IPS-20b (cell line): Measurements from ENCODE around the gene CCDC7.
"Not testable (repeated sequence)": the region's sequence is repeated elsewhere in the genome, so short reads cannot be mapped to it uniquely, and the experiment has no call there.

Experiments
- H3K27ac ChIP-seq: one replicate; pipeline ENCODE4 v1.5.1; 2013; ENCODE audit warnings: low read length
- H3K27me3 ChIP-seq: 2 replicates; pipeline ENCODE4 v1.6.1; 2013; ENCODE audit warnings: mild to moderate bottlenecking, low read length, inconsistent platforms; ENCODE audit not compliant: insufficient read depth
- H3K36me3 ChIP-seq: 2 replicates; pipeline ENCODE4 v1.6.1; 2013; ENCODE audit warnings: low read depth, mild to moderate bottlenecking, inconsistent platforms, low read length, moderate library complexity; ENCODE audit not compliant: insufficient read depth
- H3K4me1 ChIP-seq: 2 replicates; pipeline ENCODE4 v1.6.1; 2013; ENCODE audit warnings: mild to moderate bottlenecking, control low read depth, inconsistent platforms, low read length, moderate library complexity; ENCODE audit not compliant: insufficient read depth
- H3K4me3 ChIP-seq: 2 replicates; pipeline ENCODE4 v1.5.1; 2013; ENCODE audit warnings: mild to moderate bottlenecking, low read length, inconsistent platforms
- H3K9ac ChIP-seq: 2 replicates; pipeline ENCODE4 v1.6.1; 2013; ENCODE audit warnings: low read depth, mild to moderate bottlenecking, inconsistent platforms, low read length, moderate library complexity
- H3K9me3 ChIP-seq: 2 replicates; pipeline ENCODE4 v1.6.1; 2013; ENCODE audit warnings: mild to moderate bottlenecking, low read depth, low read length, inconsistent platforms; ENCODE audit not compliant: insufficient read depth

CCDC7 gene

DNA sequence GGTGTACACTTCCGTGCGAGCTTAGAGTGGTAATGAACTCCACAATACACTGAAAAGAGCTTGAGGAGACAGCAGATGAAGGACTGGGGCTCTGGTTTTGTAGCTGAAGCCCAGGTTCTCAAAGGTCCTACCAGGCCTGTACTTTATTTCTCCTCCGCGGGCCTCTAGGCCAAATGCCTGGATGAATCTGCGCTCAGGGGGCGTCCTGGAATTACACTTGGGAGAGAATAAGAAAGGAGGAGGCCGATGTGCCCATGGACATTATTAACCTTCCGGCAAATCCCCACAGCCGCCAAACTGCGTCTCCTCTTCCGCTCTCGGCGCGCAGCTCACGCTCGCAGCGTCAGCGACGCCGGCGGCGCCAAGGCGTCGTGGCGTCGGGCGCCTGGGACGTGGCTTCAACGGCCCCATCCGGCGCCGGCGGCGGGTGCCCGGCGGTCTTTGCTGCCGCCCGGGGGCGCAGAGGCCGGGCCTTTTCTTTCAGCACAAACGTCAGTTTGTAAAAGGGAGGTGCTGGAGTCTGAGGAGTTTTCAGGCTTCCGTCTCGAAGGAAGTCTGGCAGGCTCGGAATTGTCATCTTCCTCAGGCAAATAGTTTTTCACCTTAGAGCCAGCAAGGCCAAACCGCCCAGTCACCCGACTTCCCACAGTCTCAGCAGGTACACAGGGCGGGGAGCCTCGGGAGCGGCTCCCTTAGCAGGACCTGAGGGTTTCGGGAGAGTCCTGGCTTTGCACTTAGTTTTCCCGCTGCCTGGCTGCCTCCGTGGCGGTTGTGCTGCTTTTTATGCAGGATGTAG lies at the start of gene CCDC7:
TSS of gene CCDC7 (plus strand) at position 401 of the 796 bp plus-strand sequence. CDS start 5,503 bp downstream, outside the sequence.
- Histone ChIP-seq H3K36me3 (no peaks in the 10 kb centered on the region), H3K9me3 (no peaks in the 10 kb centered on the region), H3K27ac (peak within 1 kb of the TSS; percentile 26), H3K4me3 (peak within 1 kb of the TSS; percentile 92), H3K4me1 (no peaks in the 10 kb centered on the region), H3K9ac (peak within 1 kb of the TSS; percentile 91), H3K27me3 (no peaks in the 10 kb centered on the region; the same call in 1 of the 2 replicates)

DNA sequence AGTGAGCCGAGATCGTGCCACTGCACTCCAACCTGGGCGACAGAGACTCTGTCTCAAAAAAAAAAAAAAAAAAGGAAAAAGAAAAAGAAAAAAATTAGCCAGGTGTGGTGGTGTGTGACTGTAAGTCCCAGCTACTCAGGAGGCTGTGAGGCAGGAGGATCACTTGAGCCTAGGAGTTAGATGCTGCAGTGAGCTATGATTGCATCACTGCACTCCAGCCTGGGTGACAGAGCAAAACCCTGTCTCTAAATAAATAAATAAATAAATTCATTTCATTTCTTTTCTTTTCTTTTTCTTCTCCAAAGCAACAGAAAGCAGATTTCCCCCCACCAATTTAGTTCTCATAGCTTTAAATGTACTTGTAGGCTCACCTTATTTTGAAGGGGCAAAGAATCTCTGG lies 48.8 kb upstream of the CCDC7 start:
- H3K9ac ChIP-seq, H3K4me1 ChIP-seq, H3K27me3 ChIP-seq, H3K36me3 ChIP-seq, H3K9me3 ChIP-seq, H3K27ac ChIP-seq, H3K4me3 ChIP-seq: not testable (repeated sequence)

- H3K9ac ChIP-seq, H3K27me3 ChIP-seq, H3K27ac ChIP-seq, H3K4me3 ChIP-seq, H3K4me1 ChIP-seq, H3K36me3 ChIP-seq, H3K9me3 ChIP-seq: not testable (repeated sequence)
Observed at GRCh38 chr10:32399720-32400119, 46.2 kb upstream of the CCDC7 start.

DNA sequence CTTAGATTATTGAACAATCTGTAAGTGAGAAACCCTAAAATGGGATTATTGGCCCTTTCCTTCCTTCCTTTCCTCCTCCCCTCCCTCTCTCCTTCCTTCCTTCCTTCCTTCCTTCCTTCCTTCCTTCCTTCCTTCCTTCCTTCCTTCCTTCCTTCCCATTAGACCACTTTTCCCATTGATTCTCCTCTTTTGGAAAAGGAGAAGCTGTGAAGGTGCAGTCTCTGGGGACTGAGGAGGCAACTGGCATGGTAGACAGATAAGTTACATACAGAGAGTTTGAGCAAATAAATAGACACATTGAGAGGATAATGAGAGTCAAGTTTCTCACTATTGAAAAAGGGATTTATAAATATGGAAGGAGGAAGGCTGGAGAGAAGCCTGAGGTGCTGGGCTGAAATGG lies 45.0 kb upstream of the CCDC7 start:
- Histone ChIP-seq H3K27ac (no peak overlapping the region), H3K9me3 (no peaks in the 10 kb centered on the region), H3K9ac (no peak overlapping the region), H3K4me3 (no peak overlapping the region), H3K4me1 (no peaks in the 10 kb centered on the region), H3K27me3 (no peaks in the 10 kb centered on the region), H3K36me3 (no peaks in the 10 kb centered on the region)

- no peaks in the 10 kb centered on the region for H3K4me1 ChIP-seq
- no peak overlapping the region for H3K27ac ChIP-seq
- H3K9ac ChIP-seq = no peak overlapping the region
Observed at GRCh38 chr10:32402499-32402898, 43.4 kb upstream of the CCDC7 start.

GRCh38 chr10:32403091-32403490 lies 42.8 kb upstream of the CCDC7 start:
- Histone ChIP-seq H3K4me1 (no peaks in the 10 kb centered on the region), H3K36me3 (no peaks in the 10 kb centered on the region), H3K27ac (no peak overlapping the region), H3K27me3 (no peaks in the 10 kb centered on the region), H3K4me3 (no peak overlapping the region), H3K9me3 (no peaks in the 10 kb centered on the region), H3K9ac (no peak overlapping the region)

More at GRCh38 chr10:32402499-32402898, 43.4 kb upstream of the CCDC7 start:
- Histone ChIP-seq H3K36me3 (no peaks in the 10 kb centered on the region), H3K27me3 (no peaks in the 10 kb centered on the region), H3K9me3 (no peaks in the 10 kb centered on the region), H3K4me3 (no peak overlapping the region)

DNA sequence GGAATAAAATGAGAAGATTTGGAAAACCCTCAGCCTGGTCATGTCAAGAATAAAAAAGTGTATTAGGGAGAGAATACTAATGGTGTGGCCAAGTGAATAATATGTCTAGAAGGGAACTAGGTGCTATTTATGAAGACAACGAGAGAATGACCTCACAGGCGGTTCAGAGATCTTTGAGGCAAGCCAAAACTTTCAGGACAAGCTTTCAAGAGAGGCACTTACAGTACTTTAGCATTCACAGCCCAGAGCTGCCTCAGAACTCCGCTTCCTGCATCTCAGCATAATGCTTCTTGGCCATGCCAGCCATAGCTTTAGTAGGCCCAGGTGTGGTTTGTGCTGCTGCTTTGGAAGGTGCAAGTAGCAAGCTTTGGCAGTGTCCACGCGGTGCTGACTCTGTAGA lies 37.2 kb upstream of the CCDC7 start:
- Histone ChIP-seq H3K9ac (no peak overlapping the region), H3K27me3 (no peaks in the 10 kb centered on the region), H3K4me1 (no peaks in the 10 kb centered on the region), H3K36me3 (no peaks in the 10 kb centered on the region), H3K9me3 (no peaks in the 10 kb centered on the region), H3K27ac (no peak overlapping the region), H3K4me3 (no peak overlapping the region)

DNA sequence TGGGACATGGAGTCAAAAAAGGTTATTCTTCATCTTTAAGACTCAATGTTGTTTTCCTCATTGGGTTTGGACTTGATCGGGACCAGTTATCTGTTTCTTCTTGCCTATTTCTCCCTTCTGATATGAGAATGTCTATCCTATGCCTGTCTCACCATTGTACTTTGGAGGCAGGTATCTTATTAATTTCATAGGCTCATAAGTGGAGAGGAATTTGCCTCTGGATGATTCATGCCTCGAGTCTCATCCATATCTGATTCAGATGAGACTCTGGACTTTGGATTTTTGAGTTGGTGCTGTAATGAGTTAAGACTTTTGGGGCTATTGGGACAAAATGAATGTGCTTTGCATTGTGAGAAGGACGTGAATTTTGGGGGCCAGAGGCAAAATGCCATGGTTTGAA lies 36.2 kb upstream of the CCDC7 start:
- H3K36me3 ChIP-seq = no peaks in the 10 kb centered on the region
- H3K9me3 ChIP-seq = no peaks in the 10 kb centered on the region
- H3K27me3 ChIP-seq = no peaks in the 10 kb centered on the region
- no peak overlapping the region for H3K4me3 ChIP-seq
- H3K4me1 ChIP-seq = no peaks in the 10 kb centered on the region
- H3K27ac ChIP-seq = no peak overlapping the region
- H3K9ac ChIP-seq = no peak overlapping the region

- Histone ChIP-seq H3K4me3 (no peak overlapping the region), H3K9ac (no peak overlapping the region), H3K36me3 (no peaks in the 10 kb centered on the region), H3K27ac (no peak overlapping the region), H3K4me1 (no peaks in the 10 kb centered on the region), H3K27me3 (no peaks in the 10 kb centered on the region), H3K9me3 (no peaks in the 10 kb centered on the region)
Observed at GRCh38 chr10:32410569-32410968, 35.4 kb upstream of the CCDC7 start.

DNA sequence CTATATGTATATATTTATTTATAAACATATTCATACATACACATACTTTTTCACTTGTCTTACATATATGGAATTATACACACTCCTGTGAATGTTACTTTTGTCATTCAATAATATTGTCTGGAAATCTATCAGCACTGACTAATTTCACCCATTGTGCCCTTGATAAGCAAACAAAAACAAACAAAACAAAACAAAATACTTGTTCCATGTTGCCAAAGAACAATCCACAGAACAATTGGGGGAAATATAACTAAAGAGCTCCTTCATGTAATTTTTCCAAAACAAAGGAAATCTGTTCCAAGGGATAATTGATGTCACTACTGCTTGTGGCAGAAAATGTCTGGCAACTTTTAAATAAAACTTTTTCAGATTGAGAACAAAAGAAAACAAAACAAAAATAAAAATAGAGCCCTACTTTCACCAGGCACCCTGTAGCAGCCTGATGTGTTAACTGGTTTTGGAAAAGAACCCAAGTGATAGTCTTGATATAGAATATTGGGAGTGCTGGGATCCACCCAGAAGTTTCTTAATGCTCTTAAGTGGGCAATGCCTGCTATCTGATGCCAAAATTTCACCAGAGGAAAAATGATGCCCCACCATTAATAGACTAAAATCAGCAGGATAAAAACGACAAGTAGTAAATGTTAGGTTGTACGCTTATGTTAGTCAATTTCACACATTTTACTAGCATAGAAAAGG lies 34.0 kb upstream of the CCDC7 start:
- Histone ChIP-seq H3K27me3 (no peaks in the 10 kb centered on the region), H3K9ac (no peak overlapping the region), H3K27ac (no peak overlapping the region), H3K4me3 (no peak overlapping the region), H3K4me1 (no peaks in the 10 kb centered on the region), H3K9me3 (no peaks in the 10 kb centered on the region), H3K36me3 (no peaks in the 10 kb centered on the region)

- Histone ChIP-seq H3K4me1 (no peaks in the 10 kb centered on the region), H3K36me3 (no peaks in the 10 kb centered on the region), H3K4me3 (no peak overlapping the region), H3K9me3 (no peaks in the 10 kb centered on the region), H3K9ac (no peak overlapping the region), H3K27me3 (no peaks in the 10 kb centered on the region), H3K27ac (no peak overlapping the region)
Observed at GRCh38 chr10:32412499-32412853, 33.5 kb upstream of the CCDC7 start.

DNA sequence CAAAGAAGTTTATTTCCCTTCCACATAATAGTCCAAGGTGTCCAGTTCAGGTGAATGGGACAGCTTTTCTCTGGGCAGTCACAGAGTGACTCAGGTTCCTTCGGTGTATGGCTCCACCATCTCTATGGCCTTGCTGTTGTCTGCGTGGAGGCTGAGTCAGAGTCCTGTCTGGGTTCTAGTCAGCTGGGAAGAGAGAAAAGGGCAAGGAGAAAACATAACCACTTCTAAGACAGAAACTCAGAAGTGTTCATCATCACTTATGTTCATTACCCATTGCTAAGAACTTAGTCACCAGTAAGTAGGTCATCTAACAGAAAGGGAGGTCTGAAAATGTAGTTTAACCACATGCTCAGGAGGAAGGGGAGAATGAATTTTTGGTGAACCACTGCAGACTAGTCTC lies 32.4 kb upstream of the CCDC7 start:
- Histone ChIP-seq H3K27ac (no peak overlapping the region), H3K4me3 (no peak overlapping the region), H3K9me3 (no peaks in the 10 kb centered on the region), H3K27me3 (no peaks in the 10 kb centered on the region), H3K9ac (no peak overlapping the region), H3K36me3 (no peaks in the 10 kb centered on the region), H3K4me1 (no peaks in the 10 kb centered on the region)
